ENCODE data around the gene MOCOS. TPM values are rescaled to one million over a fixed set of nuclear protein-coding genes. Genes with fewer than 3 reads are reported as not detected.

Gene MOCOS
- total RNA-seq, 1 experiment from 2014 or later = 5.1 TPM

- no peaks in the 10 kb centered on the region for H3K9me2 ChIP-seq (replicated peaks; ENCODE audit: low read length)
- intact Hi-C loops (cut with micrococcal nuclease) = no loop called here
- TF ChIP-seq CTCF (conservative IDR thresholded peaks at IDR 0.05; ENCODE audit: low read depth, low read length) = no peak
- no peak for TF ChIP-seq EZH2 (IDR thresholded peaks at IDR 0.05; ENCODE audit: low read length, unreplicated experiment)
- no peak for TF ChIP-seq EZH2phosphoT487 (IDR thresholded peaks at IDR 0.05; ENCODE audit: borderline replicate concordance, low read length)
- DNase-seq (no peak), ATAC-seq (no peak)
- no peaks in the 10 kb centered on the region for H3K36me3 ChIP-seq (ENCODE audit: low read depth, low read length)
- H3K27ac ChIP-seq (ENCODE audit: low read length) = no peak overlapping the region
- no peaks in the 10 kb centered on the region for H3F3A ChIP-seq (ENCODE audit: low read length, unreplicated experiment)
- ChIA-PET POLR2A (ENCODE audit: unreplicated experiment) (no interaction called here), CTCF (no interaction called here)
- H2AFZ ChIP-seq (ENCODE audit: low read length) = no peak overlapping the region
- no peak overlapping the region for H3K4me3 ChIP-seq (ENCODE audit: low read length)
- BruUV-seq (replicated peaks) = no TSS peak
- no peaks in the 10 kb centered on the region for H3K4me1 ChIP-seq (ENCODE audit: insufficient read depth, low read length)
- no peaks in the 10 kb centered on the region for H4K20me1 ChIP-seq (ENCODE audit: low read length)
- H3K9me3 ChIP-seq (ENCODE audit: low read length) = no peaks in the 10 kb centered on the region
- H3K27me3 ChIP-seq (ENCODE audit: low read length) = no peaks in the 10 kb centered on the region
- H3K9ac ChIP-seq (ENCODE audit: low read length) = no peak overlapping the region
- H3K4me2 ChIP-seq (ENCODE audit: low read length) = no peak overlapping the region
- H3K79me2 ChIP-seq (ENCODE audit: low read length) = no peaks in the 10 kb centered on the region
These were observed 86.9 kb downstream of the MOCOS start for GRCh38 chr18:36274083-36274715.

- Histone ChIP-seq H3K36me3 (ENCODE audit: low read depth, low read length) (no peaks in the 10 kb centered on the region), H4K20me1 (ENCODE audit: low read length) (no peaks in the 10 kb centered on the region), H3K9me3 (ENCODE audit: low read length) (no peaks in the 10 kb centered on the region), H3F3A (ENCODE audit: low read length, unreplicated experiment) (no peaks in the 10 kb centered on the region), H3K4me1 (ENCODE audit: insufficient read depth, low read length) (no peaks in the 10 kb centered on the region), H2AFZ (ENCODE audit: low read length) (no peak overlapping the region), H3K79me2 (ENCODE audit: low read length) (no peaks in the 10 kb centered on the region), H3K4me3 (ENCODE audit: low read length) (no peak overlapping the region), H3K27me3 (ENCODE audit: low read length) (no peaks in the 10 kb centered on the region), H3K9ac (ENCODE audit: low read length) (no peak overlapping the region), H3K27ac (ENCODE audit: low read length) (no peak overlapping the region), H3K4me2 (ENCODE audit: low read length) (no peak overlapping the region), H3K9me2 (replicated peaks; ENCODE audit: low read length) (no peaks in the 10 kb centered on the region)
- ATAC-seq = no peak
- ChIA-PET POLR2A (ENCODE audit: unreplicated experiment) (no interaction called here), CTCF (no interaction called here)
- no peak for TF ChIP-seq EZH2phosphoT487 (IDR thresholded peaks at IDR 0.05; ENCODE audit: borderline replicate concordance, low read length)
- TF ChIP-seq CTCF (conservative IDR thresholded peaks at IDR 0.05; ENCODE audit: low read depth, low read length) = no peak
- no peak for TF ChIP-seq EZH2 (IDR thresholded peaks at IDR 0.05; ENCODE audit: low read length, unreplicated experiment)
- DNase-seq = no peak
- BruUV-seq (replicated peaks) = no TSS peak
- intact Hi-C loops (cut with micrococcal nuclease) = no loop called here
These were observed 88.3 kb downstream of the MOCOS start for GRCh38 chr18:36275561-36275960.

GRCh38 chr18:36279001-36279400 lies 91.7 kb downstream of the MOCOS start:
- H3F3A ChIP-seq (ENCODE audit: low read length, unreplicated experiment) = no peaks in the 10 kb centered on the region
- no peaks in the 10 kb centered on the region for H3K4me1 ChIP-seq (ENCODE audit: insufficient read depth, low read length)
- no peak overlapping the region for H3K4me3 ChIP-seq (ENCODE audit: low read length)
- ChIA-PET POLR2A (ENCODE audit: unreplicated experiment) (interaction anchor here (0.7 kb wide), 1 partner anchor 122 kb away, joined by 3 read pairs; no protein-coding TSS in a partner anchor), CTCF (no interaction called here)
- H4K20me1 ChIP-seq (ENCODE audit: low read length) = no peaks in the 10 kb centered on the region
- H3K36me3 ChIP-seq (ENCODE audit: low read depth, low read length) = no peaks in the 10 kb centered on the region
- ATAC-seq (no peak), DNase-seq (no peak)
- no peak overlapping the region for H2AFZ ChIP-seq (ENCODE audit: low read length)
- TF ChIP-seq CTCF (conservative IDR thresholded peaks at IDR 0.05; ENCODE audit: low read depth, low read length) (no peak), EZH2phosphoT487 (IDR thresholded peaks at IDR 0.05; ENCODE audit: borderline replicate concordance, low read length) (no peak), EZH2 (IDR thresholded peaks at IDR 0.05; ENCODE audit: low read length, unreplicated experiment) (no peak)
- H3K4me2 ChIP-seq (ENCODE audit: low read length) = no peak overlapping the region
- no peak overlapping the region for H3K9ac ChIP-seq (ENCODE audit: low read length)
- no peaks in the 10 kb centered on the region for H3K79me2 ChIP-seq (ENCODE audit: low read length)
- BruUV-seq (replicated peaks) = no TSS peak
- intact Hi-C loops (cut with micrococcal nuclease) = loop anchor here (2.0 kb wide), 1 partner anchor 190 kb away; no protein-coding TSS in a partner anchor
- no peaks in the 10 kb centered on the region for H3K27me3 ChIP-seq (ENCODE audit: low read length)
- no peak overlapping the region for H3K27ac ChIP-seq (ENCODE audit: low read length)
- no peaks in the 10 kb centered on the region for H3K9me2 ChIP-seq (replicated peaks; ENCODE audit: low read length)
- H3K9me3 ChIP-seq (ENCODE audit: low read length) = no peaks in the 10 kb centered on the region
